Colonic mucosa (tissue), 4 donors: ENCODE measurements around the gene MRPL27. TPM values are rescaled to one million over a fixed set of nuclear protein-coding genes. Genes with fewer than 3 reads are reported as not detected.

Experiments used
- DNase-seq: peaks from one replicate; pipeline ENCODE4 v3.0.0-alpha.2; 2020
- H3K27ac ChIP-seq: fragments of 200-600 bp; one replicate; pipeline ENCODE4 v1.8.0; 2021
- H3K27me3 ChIP-seq: fragments of 200-600 bp; one replicate; pipeline ENCODE4 v1.8.0; 2021
- H3K36me3 ChIP-seq: fragments of 200-600 bp; one replicate; pipeline ENCODE4 v1.8.0; 2021
- H3K4me1 ChIP-seq: fragments of 200-600 bp; one replicate; pipeline ENCODE4 v1.8.0; 2021; ENCODE audit warnings: mild to moderate bottlenecking
- H3K4me3 ChIP-seq: fragments of 200-600 bp; one replicate; pipeline ENCODE4 v1.8.0; 2021
- H3K9ac ChIP-seq, 2 donors: one replicate each; pipeline ENCODE4 v1.7.0; 2013; ENCODE audit warnings: control low read depth in 2 of 2, low read depth in 2 of 2, low read length in 2 of 2
- H3K9me3 ChIP-seq: fragments of 200-600 bp; one replicate; pipeline ENCODE4 v1.8.0; 2021
- CTCF ChIP-seq: fragments of 200-600 bp; IDR thresholded peaks from one replicate; pipeline ENCODE4 v1.8.0; 2022; ENCODE audit warnings: antibody characterized with exemption, mild to moderate bottlenecking
- intact Hi-C: fragments of 100-400 bp; cut with DNase I; formaldehyde crosslinking; loops from one replicate; pipeline ENCODE4 v1.14.1; 2022
- total RNA-seq, 2 donors: library from RNA; stranded (reverse); fragmentation: NEBNext Ultra II Directional in 1 of 2; extraction: Animal tissue kit (Norgen Biotek cat#: 25700) in 1 of 2; gene quantifications; one replicate each; pipeline ENCODE4 v1.2.1, GENCODE V29; 2021
- donor health status: healthy.
- donor health status: DM: no; HTN: no; CAD: no.
- donor health status: DM: no; HTN: no; CAD: no.

The MRPL27 gene
- total RNA-seq, 2 donors from 2014 or later, result 71.7 to 135 TPM

GRCh38 chr17:50397919-50398285 is 24.9 kb upstream of the MRPL27 start:
- Histone ChIP-seq H3K27me3 (no peaks in the 10 kb centered on the region), H3K9ac (peak overlapping the region; percentile 87 to 90), H3K36me3 (peaks cover 18% of the 10 kb centered on the region), H3K27ac (no peak overlapping the region), H3K4me1 (peaks cover 9% of the 10 kb centered on the region), H3K4me3 (no peak overlapping the region), H3K9me3 (no peaks in the 10 kb centered on the region)
- no peak for DNase-seq
- intact Hi-C loops, result loop anchor here (5.0 kb wide), 1 partner anchor 36 kb away; no protein-coding TSS in a partner anchor
- no peak for TF ChIP-seq CTCF

GRCh38 chr17:50397111-50397918 is 24.3 kb upstream of the MRPL27 start, which contains the start of gene LRRC59:
TSS of gene LRRC59 (minus strand) at chr17:50397523. CDS start at chr17:50397317, 206 bp downstream.
- H3K4me3 ChIP-seq, result peak within 1 kb of the TSS; percentile 83
- no peaks in the 10 kb centered on the region for H3K27me3 ChIP-seq
- peaks cover 18% of the 10 kb centered on the region for H3K36me3 ChIP-seq
- no peaks in the 10 kb centered on the region for H3K9me3 ChIP-seq
- peak within 1 kb of the TSS; percentile 86 for H3K27ac ChIP-seq
- DNase-seq, result peak; percentile 91
- peak; percentile 99 for TF ChIP-seq CTCF
- intact Hi-C loops, result loop anchor here (5.0 kb wide), 1 partner anchor 35 kb away; no protein-coding TSS in a partner anchor
- H3K4me1 ChIP-seq, result peaks cover 9% of the 10 kb centered on the region
- H3K9ac ChIP-seq, result peak within 1 kb of the TSS; percentile 87 to 90

- no peaks in the 10 kb centered on the region for H3K27me3 ChIP-seq
- peaks cover 9% of the 10 kb centered on the region for H3K4me1 ChIP-seq
- H3K9me3 ChIP-seq, result no peaks in the 10 kb centered on the region
- intact Hi-C loops, result loop anchor here (5.0 kb wide), 1 partner anchor 34 kb away; no protein-coding TSS in a partner anchor
- TF ChIP-seq CTCF, result no peak
- H3K4me3 ChIP-seq, result peak overlapping the region; percentile 83
- peaks cover 18% of the 10 kb centered on the region for H3K36me3 ChIP-seq
- peak; percentile 74 for DNase-seq
- peak overlapping the region; percentile 86 for H3K27ac ChIP-seq
- H3K9ac ChIP-seq, result peak overlapping the region; percentile 87 to 90
Measured at GRCh38 chr17:50396261-50397110, 23.5 kb upstream of the MRPL27 start.

GRCh38 chr17:50394711-50395110 is 21.7 kb upstream of the MRPL27 start:
- no peaks in the 10 kb centered on the region for H3K27me3 ChIP-seq
- intact Hi-C loops, result loop anchor here (5.0 kb wide), 1 partner anchor 32 kb away; no protein-coding TSS in a partner anchor
- peaks cover 25% of the 10 kb centered on the region for H3K36me3 ChIP-seq
- DNase-seq, result no peak
- no peak overlapping the region for H3K27ac ChIP-seq
- no peaks in the 10 kb centered on the region for H3K9me3 ChIP-seq
- no peak for TF ChIP-seq CTCF
- no peak overlapping the region for H3K9ac ChIP-seq
- H3K4me3 ChIP-seq, result no peak overlapping the region
- H3K4me1 ChIP-seq, result peaks cover 9% of the 10 kb centered on the region

DNA sequence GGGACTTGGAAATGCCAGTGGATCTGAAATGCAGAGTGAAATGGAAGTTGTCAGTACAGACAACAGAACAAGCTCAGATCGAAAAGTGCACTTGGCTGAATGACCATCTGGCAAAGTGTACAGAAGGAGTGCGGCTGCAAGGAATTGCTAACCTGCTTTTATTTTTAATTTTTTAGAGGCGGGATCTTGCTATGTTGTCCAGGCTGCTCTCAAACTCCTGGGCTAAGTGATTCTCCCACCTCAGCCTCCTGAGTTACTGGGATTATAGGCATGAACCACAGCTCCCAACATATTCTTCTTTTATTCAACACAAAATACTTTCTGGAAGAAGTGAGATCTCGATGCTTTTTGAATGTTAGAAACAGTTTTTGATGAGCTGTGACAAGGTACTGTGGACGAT is 20.7 kb upstream of the MRPL27 start:
- Histone ChIP-seq H3K9ac (no peak overlapping the region), H3K4me1 (peaks cover 9% of the 10 kb centered on the region), H3K9me3 (no peaks in the 10 kb centered on the region), H3K36me3 (peaks cover 25% of the 10 kb centered on the region), H3K27me3 (no peaks in the 10 kb centered on the region), H3K4me3 (no peak overlapping the region), H3K27ac (no peak overlapping the region)
- TF ChIP-seq CTCF, result no peak
- intact Hi-C loops, result no loop called here
- no peak for DNase-seq
